Measurements from ENCODE around the gene PLOD2.

The PLOD2 gene

GRCh38 chr3:146160964-146161662 lies at the start of gene PLOD2:
PLOD2 (minus strand) TSS chr3:146161184; CDS start chr3:146160989, 195 bp downstream.
- DNase-seq: no peak

DNA sequence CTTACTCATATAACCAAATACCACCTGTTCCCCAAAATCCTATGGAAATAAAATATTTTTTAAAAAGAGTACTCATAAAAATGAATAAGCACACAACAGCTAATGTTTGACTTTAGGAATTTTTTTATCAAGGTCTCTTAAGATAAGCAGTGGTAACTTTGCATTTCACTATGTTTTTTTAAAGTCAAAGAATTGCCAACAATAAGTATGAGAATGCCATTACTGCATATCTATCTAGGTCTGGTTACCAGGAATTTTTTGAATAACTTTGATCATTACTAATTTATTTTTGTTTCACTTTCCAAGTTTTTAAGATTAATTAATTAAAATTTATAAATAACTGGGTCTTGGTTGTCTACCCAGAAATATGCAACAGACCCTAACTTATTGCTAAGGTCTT lies 48.4 kb upstream of the PLOD2 start:
- no peak for DNase-seq

DNA sequence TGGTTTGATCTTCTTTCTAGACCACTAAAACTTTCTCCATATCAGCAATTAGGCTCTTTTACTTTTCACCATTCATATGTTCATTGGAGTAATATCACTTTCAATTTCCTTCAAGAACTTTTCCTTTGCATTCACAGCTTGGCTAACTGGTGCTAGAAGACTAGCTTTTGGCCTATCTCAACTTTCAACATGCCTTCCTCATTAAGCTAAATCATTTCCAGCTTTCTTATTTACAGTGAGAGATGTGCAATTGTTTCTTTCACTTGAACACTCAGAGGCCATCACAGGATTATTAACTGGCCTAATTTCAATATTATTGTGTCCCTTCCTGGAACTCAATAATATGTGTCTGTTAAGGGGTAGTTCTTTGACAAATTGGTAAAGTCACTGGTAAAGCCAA lies 42.8 kb upstream of the PLOD2 start:
- DNase-seq: no peak

- DNase-seq: no peak
Observed at GRCh38 chr3:146200461-146201220, 39.7 kb upstream of the PLOD2 start.

GRCh38 chr3:146199762-146200161 lies 38.8 kb upstream of the PLOD2 start:
- no peak for DNase-seq

- no peak for DNase-seq
Observed at GRCh38 chr3:146196789-146197188, 35.8 kb upstream of the PLOD2 start.

GRCh38 chr3:146195605-146196004 lies 34.6 kb upstream of the PLOD2 start:
- no peak for DNase-seq

- no peak for DNase-seq
Observed at GRCh38 chr3:146195030-146195429, 34.0 kb upstream of the PLOD2 start.

GRCh38 chr3:146191051-146191450 lies 30.1 kb upstream of the PLOD2 start:
- DNase-seq: no peak

DNA sequence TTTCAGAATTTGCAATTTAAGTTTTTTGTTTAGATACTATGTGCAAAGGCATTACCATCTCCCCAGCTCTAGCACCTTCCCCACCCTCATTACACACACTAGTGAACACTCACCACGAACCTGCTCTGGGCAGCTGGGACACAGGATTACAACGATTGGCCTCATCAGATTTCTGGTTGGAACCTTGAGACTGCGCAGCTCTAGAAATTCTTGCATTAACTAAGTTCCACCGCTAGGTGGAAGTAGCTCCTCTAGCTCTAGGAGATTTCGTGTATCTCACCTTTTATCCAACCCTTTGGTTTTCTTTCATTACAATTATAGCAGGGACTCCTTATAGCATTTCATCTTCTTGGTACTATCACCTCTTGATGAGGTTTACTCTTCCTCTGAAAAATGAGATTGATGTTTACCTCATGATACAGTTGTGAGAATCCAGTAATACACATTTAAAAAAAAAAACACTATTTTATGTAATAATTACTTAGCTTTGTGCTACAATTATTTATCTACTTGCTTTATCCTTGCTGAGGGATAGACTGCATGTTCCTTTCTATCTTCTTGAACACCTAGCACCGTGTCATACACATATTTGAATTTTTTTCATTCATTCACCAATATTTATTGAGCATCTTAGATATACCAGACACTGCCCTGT lies 28.7 kb upstream of the PLOD2 start:
- DNase-seq: no peak

DNA sequence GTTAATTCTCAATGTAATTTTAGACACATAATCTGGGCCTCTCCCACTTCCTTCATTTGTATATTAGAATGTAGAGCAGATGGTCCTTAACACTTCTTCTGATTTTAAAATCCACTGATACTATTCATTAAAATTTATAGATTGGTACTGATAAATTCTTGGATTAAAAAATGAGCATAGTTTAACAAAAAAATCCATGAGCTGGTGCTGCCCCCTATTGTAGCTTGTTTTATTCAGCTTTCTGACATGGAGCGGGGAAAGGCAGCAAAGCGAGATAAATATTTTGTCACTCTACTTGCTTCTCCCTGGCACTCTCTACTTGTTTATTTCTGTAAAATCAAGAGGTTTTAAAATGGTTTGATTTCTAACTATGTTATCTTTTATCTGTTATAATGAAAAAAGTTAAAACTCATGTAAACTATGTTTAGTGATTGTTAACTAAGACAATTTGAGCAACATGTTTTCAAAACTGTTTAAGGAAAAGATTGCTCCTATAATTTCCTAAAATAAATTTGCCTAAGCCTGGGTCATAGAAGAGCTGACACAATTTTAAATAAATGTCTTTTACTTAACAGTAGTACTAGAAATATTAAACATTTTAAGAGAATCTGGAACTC lies 26.5 kb upstream of the PLOD2 start:
- DNase-seq: no peak

DNA sequence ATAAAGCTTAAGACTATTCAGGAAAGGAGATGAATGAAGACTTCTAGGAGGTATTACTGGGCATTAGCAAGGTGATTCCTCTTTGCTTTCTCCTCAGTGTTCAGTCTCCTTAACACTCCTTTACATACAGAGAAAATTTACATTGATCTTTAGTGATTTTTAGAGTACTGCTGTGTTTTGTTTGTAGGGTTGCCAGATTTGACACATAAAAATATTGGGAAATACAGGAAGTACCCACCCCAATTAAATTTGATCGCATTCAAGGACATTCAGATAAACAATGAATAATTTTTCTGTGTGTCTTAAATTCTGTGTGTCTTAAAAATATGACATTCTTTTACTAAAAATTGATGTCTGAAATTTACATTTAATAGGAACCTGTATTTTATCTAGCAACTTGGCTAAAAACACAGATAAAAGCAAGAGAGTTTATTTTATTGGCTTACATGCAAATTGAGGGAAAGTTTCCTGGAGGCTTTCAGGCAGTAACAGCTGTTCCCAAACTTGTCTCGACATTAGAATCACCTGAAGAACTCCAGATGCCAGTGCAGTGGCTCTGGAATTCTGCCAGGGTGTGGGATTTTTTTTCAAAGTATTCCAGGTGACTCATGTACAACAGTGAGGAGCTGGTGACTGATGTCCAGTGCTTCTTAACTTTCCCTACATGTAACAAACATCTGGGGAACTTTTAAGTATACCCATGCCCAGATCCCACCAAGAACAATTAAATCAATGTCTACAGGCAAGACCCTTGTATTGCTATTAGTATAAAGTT lies 23.4 kb upstream of the PLOD2 start:
- no peak for DNase-seq

DNA sequence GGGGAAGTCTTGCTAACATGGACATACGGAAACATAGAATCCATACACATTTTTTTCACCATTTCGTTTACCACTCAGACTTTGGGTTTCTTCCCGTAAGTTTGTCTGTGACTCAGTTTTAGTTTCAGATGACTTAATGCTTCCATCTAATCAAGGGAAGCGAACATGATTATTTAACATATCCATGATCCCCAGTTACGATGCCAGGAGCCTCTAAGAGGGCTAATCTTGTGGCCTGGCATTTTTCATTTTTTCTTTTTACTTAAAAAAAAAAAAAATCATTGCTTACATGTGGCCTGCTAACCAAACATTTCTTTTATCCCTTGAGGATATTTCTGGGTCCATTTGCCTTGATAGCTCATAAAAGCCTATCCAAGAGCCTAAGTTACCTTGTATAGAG lies 20.2 kb upstream of the PLOD2 start:
- no peak for DNase-seq

- DNase-seq: no peak
Observed at GRCh38 chr3:146180376-146180775, 19.4 kb upstream of the PLOD2 start.

DNA sequence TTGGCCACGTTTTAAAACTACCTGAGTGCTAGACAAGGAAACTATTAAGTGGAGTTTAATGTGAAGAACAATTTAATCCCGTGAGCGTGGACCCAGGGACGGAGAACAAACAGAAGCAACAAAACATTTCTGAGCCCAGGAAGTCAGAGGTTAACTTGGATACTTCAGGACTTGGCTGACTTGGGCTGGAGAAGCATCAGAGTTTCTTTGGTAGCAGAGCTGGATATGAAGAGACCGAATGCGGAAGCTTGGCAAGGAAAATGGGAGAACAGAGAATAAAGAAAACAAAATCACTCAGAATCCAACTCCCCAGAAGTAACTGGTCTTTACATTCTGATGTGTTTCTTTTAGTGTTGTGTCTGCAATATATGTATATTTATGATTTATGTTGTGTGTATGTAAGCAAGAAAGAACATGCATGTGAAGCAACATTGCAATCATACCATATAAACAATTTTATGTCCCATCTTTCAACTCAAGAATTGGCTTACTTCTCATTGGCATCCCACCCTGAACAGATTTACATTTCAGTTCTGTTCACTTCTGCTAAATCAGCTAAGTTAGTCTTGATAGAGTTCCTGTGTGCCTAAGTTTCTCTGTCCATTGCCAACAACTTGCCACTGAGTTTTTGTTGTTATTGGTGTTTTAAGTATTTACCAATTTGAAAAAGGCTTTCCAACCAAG lies 17.2 kb upstream of the PLOD2 start:
- no peak for DNase-seq

DNA sequence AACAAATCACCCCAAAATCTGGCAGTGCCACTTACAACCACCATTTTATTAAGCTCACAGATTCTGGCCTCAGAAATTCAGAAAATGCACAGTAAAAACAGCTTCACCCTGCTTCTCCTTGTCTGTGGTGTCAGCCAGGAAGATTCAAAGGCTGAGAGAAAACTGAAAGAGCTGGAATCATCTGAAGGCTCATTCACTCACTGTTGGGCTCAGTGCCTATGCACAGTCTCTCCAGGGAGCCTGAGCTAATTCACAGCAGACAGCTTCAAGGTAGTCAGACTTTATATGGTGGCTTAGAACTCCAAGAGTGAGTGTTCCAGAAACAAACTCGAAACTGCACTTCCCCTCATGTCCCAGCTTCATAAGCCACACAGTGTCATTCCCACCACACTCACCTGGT lies 16.5 kb upstream of the PLOD2 start:
- no peak for DNase-seq

DNA sequence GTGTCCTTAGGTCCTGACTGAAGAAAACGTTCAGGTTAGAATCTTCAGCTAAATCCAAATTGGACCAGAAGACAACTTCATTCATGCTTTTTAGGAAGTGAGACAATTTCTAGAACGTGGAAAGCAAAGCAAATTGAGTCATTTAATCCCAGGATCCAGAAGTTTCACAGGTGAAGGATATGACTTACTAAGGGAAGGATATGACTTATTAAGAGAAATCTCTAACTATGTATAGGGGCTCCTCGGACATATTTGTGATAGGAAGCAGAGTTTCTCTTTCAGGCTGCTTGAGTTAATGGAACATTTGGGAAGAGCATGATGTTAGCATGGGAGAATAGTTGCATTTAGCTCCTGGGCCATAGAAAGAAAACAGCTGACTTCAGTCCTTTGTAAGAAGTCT lies 16.1 kb upstream of the PLOD2 start:
- DNase-seq: no peak

DNA sequence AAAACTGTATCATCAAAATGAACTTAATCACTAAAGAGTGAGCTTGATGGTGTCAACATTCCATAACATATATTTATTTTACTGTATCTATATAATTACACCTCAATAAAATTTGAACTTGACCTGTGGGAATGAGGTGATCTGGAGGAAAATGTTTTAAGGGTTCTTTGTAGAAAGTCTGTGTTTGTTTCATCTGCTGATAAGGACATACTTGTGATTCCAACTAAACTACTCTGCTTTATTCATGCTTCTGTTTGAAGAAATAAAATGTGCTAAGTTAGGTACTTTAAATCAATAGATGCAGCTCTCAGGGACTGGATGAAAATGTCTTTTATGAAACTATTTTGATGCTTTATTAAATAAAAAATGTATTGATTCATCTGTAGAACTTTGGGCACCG lies 11.6 kb upstream of the PLOD2 start:
- DNase-seq: no peak

- no peak for DNase-seq
Observed at GRCh38 chr3:146170591-146170990, 9.6 kb upstream of the PLOD2 start.

- DNase-seq: no peak
Observed at GRCh38 chr3:146169891-146170290, 8.9 kb upstream of the PLOD2 start.

GRCh38 chr3:146166826-146167225 lies 5.8 kb upstream of the PLOD2 start:
- DNase-seq: no peak

GRCh38 chr3:146166415-146166821 lies 5.4 kb upstream of the PLOD2 start:
- no peak for DNase-seq

Measured in stimulated activated CD4-positive, alpha-beta T cell treated with anti-CD3 and anti-CD28 coated beads, Interleukin-4, amount 100 ng/mL, for 24 hours (primary cell).